Stimulated activated CD8-positive, alpha-beta memory T cell treated with anti-CD3 and anti-CD28 coated beads, Interleukin-7, amount 100 ng/mL, for 24 hours (primary cell): ENCODE data around the gene POFUT1.
"Not testable (repeated sequence)": the region's sequence is repeated elsewhere in the genome, so short reads cannot be mapped to it uniquely, and the experiment has no call there.

Experiments used
- DNase-seq: peaks from one replicate; pipeline ENCODE4 v3.0.0-alpha.2; 2020; ENCODE audit warnings: low read depth

POFUT1 gene

GRCh38 chr20:32235331-32236047 lies 27.8 kb downstream of the POFUT1 start:
- no peak for DNase-seq

GRCh38 chr20:32236048-32236533 lies 28.4 kb downstream of the POFUT1 start:
- DNase-seq, result no peak

GRCh38 chr20:32236819-32237218 lies 29.1 kb downstream of the POFUT1 start:
- no peak for DNase-seq

GRCh38 chr20:32237419-32237818 lies 29.7 kb downstream of the POFUT1 start:
- DNase-seq, result no peak

- no peak for DNase-seq
Observed at GRCh38 chr20:32238483-32239425, 31.1 kb downstream of the POFUT1 start.

- DNase-seq, result no peak
Observed at GRCh38 chr20:32240205-32240604, 32.5 kb downstream of the POFUT1 start.

GRCh38 chr20:32241807-32242206 lies 34.1 kb downstream of the POFUT1 start:
- DNase-seq, result no peak

GRCh38 chr20:32244150-32244823 lies 36.6 kb downstream of the POFUT1 start:
- DNase-seq, result no peak

- no peak for DNase-seq
Observed at GRCh38 chr20:32244959-32245358, 37.3 kb downstream of the POFUT1 start.

- DNase-seq, result not testable (repeated sequence)
Observed at GRCh38 chr20:32246208-32246607, 38.5 kb downstream of the POFUT1 start.

- no peak for DNase-seq
Observed at GRCh38 chr20:32248043-32248442, 40.4 kb downstream of the POFUT1 start.

- no peak for DNase-seq
Observed at GRCh38 chr20:32249030-32249738, 41.5 kb downstream of the POFUT1 start.

GRCh38 chr20:32251470-32251869 lies 43.8 kb downstream of the POFUT1 start:
- DNase-seq, result no peak

GRCh38 chr20:32252189-32252588 lies 44.5 kb downstream of the POFUT1 start:
- DNase-seq, result peak; percentile 68

- not testable (repeated sequence) for DNase-seq
Observed at GRCh38 chr20:32260973-32261372, 53.3 kb downstream of the POFUT1 start.

GRCh38 chr20:32261644-32262043 lies 54.0 kb downstream of the POFUT1 start:
- no peak for DNase-seq

GRCh38 chr20:32263398-32263954 lies 55.8 kb downstream of the POFUT1 start:
- no peak for DNase-seq

GRCh38 chr20:32271620-32272019 lies 63.9 kb downstream of the POFUT1 start:
- no peak for DNase-seq

- no peak for DNase-seq
Observed at GRCh38 chr20:32274359-32274758, 66.7 kb downstream of the POFUT1 start.

- not testable (repeated sequence) for DNase-seq
Observed at GRCh38 chr20:32275163-32275562, 67.5 kb downstream of the POFUT1 start.
